B cell (primary cell): ENCODE data around the gene LRCH1. TPM values are rescaled to one million over a fixed set of nuclear protein-coding genes. Genes with fewer than 3 reads are reported as not detected.

Experiments
- ATAC-seq: fragments of 200-7000 bp; cut with Tn5 transposase; one replicate; pipeline ENCODE4 v1.10.0; 2021; ENCODE audit warnings: low read depth, mild to moderate bottlenecking, moderate number of reproducible peaks, moderate library complexity
- CTCF ChIA-PET: fragments of 350-600 bp; sonication (Branson Sonifier 250); formaldehyde crosslinking; loops from one replicate; lab custom pipeline; 2021; ENCODE audit warnings: antibody characterized with exemption, inconsistent platforms; lab: Charles Lee
- POLR2A ChIA-PET: fragments of 350-600 bp; sonication (Branson Sonifier 250); formaldehyde crosslinking; loops from one replicate; lab custom pipeline; 2021; ENCODE audit warnings: antibody characterized with exemption; lab: Charles Lee
- DNase-seq: peaks from one replicate; pipeline ENCODE4 v3.0.0; 2013
- H2AFZ ChIP-seq: 2 replicates; pipeline ENCODE4 v1.6.1; 2012; ENCODE audit warnings: mild to moderate bottlenecking, low read depth, low read length; ENCODE audit not compliant: insufficient read depth, poor library complexity, severe bottlenecking
- H3K27ac ChIP-seq, 2 donors: 1 replicate in 1 of 2; 2 replicates in 1 of 2; pipeline ENCODE4 v1.5.1; 2012 to 2013; ENCODE audit warnings: low read length in 2 of 2, mild to moderate bottlenecking in 2 of 2, moderate library complexity in 1 of 2
- H3K27me3 ChIP-seq, 4 experiments: fragments of 200-600 bp in 1 of 4; sonication (generic) in 1 of 4; replicated peaks in 1 of 4; 1 replicate in 2 of 4; 2 replicates in 2 of 4; pipeline versions ENCODE4 v1.6.1 to v1.7.0; 2013 to 2016; ENCODE audit warnings: low read length in 3 of 4, mild to moderate bottlenecking in 2 of 4, mixed read lengths in 1 of 4, moderate library complexity in 1 of 4; ENCODE audit not compliant: insufficient read depth in 4 of 4, control insufficient read depth in 3 of 4; ENCODE audit errors: control extremely low read depth in 1 of 4
- H3K36me3 ChIP-seq, 2 experiments: replicated peaks in 1 of 2; 1 replicate in 1 of 2; 2 replicates in 1 of 2; pipeline versions ENCODE4 v1.6.1 to v1.7.1; 2013; ENCODE audit warnings: low read length in 1 of 2; ENCODE audit not compliant: insufficient read depth in 2 of 2, control insufficient read depth in 1 of 2; ENCODE audit errors: control extremely low read depth in 1 of 2, extremely low read depth in 1 of 2
- H3K4me1 ChIP-seq, 2 donors: fragments of 200-600 bp in 1 of 2; sonication (generic) in 1 of 2; 1 replicate in 1 of 2; 2 replicates in 1 of 2; pipeline versions ENCODE4 v1.5.1 to v1.6.1; 2013 to 2017; ENCODE audit warnings: low read length in 2 of 2; ENCODE audit not compliant: control insufficient read depth in 2 of 2, insufficient read depth in 2 of 2
- H3K4me2 ChIP-seq: replicated peaks from 2 replicates; pipeline ENCODE3; 2012; ENCODE audit warnings: mild to moderate bottlenecking, low read depth, low read length; ENCODE audit not compliant: poor library complexity, severe bottlenecking
- H3K4me3 ChIP-seq, 5 experiments: fragments of 200-600 bp in 1 of 5; sonication (generic) in 1 of 5; 1 replicate in 3 of 5; 2 replicates in 2 of 5; pipeline versions ENCODE4 v1.5.1 to v1.7.0; 2011 to 2016; ENCODE audit warnings: low read length in 4 of 5, mild to moderate bottlenecking in 4 of 5, low read depth in 2 of 5, control low read depth in 1 of 5, moderate library complexity in 1 of 5; ENCODE audit not compliant: insufficient read depth in 1 of 5; ENCODE audit errors: control extremely low read depth in 1 of 5, extremely low read depth in 1 of 5
- H3K79me2 ChIP-seq: fragments of 200-600 bp; sonication (generic); one replicate; pipeline ENCODE4 v1.6.0; 2016; ENCODE audit warnings: low read length; ENCODE audit not compliant: control insufficient read depth, insufficient read depth
- H3K9ac ChIP-seq: fragments of 200-600 bp; sonication (generic); 2 replicates; pipeline ENCODE4 v1.6.1; 2017; ENCODE audit warnings: mild to moderate bottlenecking, low read length, moderate library complexity
- H3K9me3 ChIP-seq, 3 donors: one replicate each; pipeline versions ENCODE4 v1.6.1 to v1.7.1; 2013; ENCODE audit warnings: low read length in 2 of 3; ENCODE audit not compliant: control insufficient read depth in 2 of 3, insufficient read depth in 1 of 3; ENCODE audit errors: control extremely low read depth in 1 of 3
- H4K20me1 ChIP-seq: 2 replicates; pipeline ENCODE4 v1.6.0; 2012; ENCODE audit warnings: mild to moderate bottlenecking, low read length; ENCODE audit not compliant: insufficient read depth, control insufficient read depth, poor library complexity, severe bottlenecking
- H3K27ac Mint-ChIP-seq: one replicate; pipeline ENCODE4 v1.8.0; 2021; ENCODE audit warnings: mixed read lengths
- H3K27me3 Mint-ChIP-seq: one replicate; pipeline ENCODE4 v1.8.0; 2021; ENCODE audit warnings: mixed read lengths
- H3K4me1 Mint-ChIP-seq: one replicate; pipeline ENCODE4 v1.8.0; 2021; ENCODE audit warnings: mixed read lengths
- H3K4me3 Mint-ChIP-seq: one replicate; pipeline ENCODE4 v1.8.0; 2021; ENCODE audit warnings: mixed read lengths
- H3K9me3 Mint-ChIP-seq: one replicate; pipeline ENCODE4 v1.8.0; 2022; ENCODE audit warnings: mixed read lengths; ENCODE audit not compliant: insufficient read depth
- EZH2 ChIP-seq: IDR thresholded peaks from 2 replicates; pipeline ENCODE4 v1.6.1; 2012; ENCODE audit warnings: borderline replicate concordance, low read depth, mild to moderate bottlenecking, moderate library complexity, low read length; ENCODE audit not compliant: insufficient read depth, poor library complexity, severe bottlenecking
- whole genome bisulfite sequencing: methylation state at CpG from one replicate; pipeline ENCODE4 v1.1.5; 2013; ENCODE audit warnings: missing lambda C conversion rate; ENCODE audit not compliant: insufficient coverage; 5-methylcytosine and 5-hydroxymethylcytosine counted together
- intact Hi-C: fragments of 100-400 bp; cut with micrococcal nuclease; formaldehyde crosslinking; loops from one replicate; pipeline ENCODE4 v1.10.0; 2022
- polyA plus RNA-seq: library from polyadenylated mRNA; depleted of rRNA; stranded (reverse); fragments of >200 nt; gene quantifications from 2 replicates; pipeline ENCODE4 v1.2.3, GENCODE V29; 2012
- total RNA-seq, 2 donors: library from RNA; stranded (reverse); fragments of 120-200 nt in 1 of 2; gene quantifications; 1 replicate in 1 of 2; 2 replicates in 1 of 2; pipeline versions ENCODE4 v1.2.3 to v1.2.4, GENCODE V29; 2013 to 2022
- TF ChIP-seq, protein P1 (sequence below): fragments of 200-600 bp; IDR thresholded peaks from one replicate; pipeline ENCODE4 v1.8.0; 2022; ENCODE audit warnings: antibody characterized with exemption, mild to moderate bottlenecking

LRCH1 gene
- total and polyA plus RNA-seq, 2 donors (not counting 1 experiment from before 2014, with no cell fraction given), result 13.0 to 50.3 TPM

DNA sequence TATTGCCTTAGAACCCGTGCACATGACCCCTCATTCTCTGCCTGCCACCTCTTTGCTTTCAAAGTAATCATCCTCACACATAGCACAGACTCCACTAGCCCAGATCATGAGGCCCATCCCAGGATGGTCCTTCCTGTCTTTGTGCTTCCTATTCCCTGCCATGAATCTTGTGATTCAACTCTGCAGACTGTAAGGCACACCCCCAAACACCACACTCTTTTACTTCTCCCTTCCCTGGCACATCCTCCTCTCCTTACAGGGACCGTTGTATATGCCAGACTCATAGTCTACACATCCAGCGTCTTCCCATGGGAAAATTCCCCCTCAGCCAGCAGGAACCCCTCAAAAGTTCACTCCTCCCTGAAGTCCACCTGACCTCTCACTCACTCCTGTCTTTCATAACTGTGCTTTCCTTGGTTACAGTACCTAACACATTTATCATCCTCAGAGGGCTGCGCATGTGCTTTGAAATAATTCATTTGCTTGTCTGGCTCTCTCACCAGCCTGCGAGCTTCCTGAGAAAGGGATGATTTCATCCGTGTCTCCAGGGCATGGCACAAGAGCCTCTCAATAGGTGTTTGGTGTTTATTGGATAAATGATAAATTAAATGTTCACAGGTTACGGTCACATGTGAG is 26.8 kb upstream of the LRCH1 start:
- ChIA-PET CTCF (no interaction called here), POLR2A (no interaction called here)
- Histone ChIP-seq H3K27ac (no peak overlapping the region), H3K9me3 (peaks cover 0 to 3% (median 0%) of the 10 kb centered on the region in 3 donors), H3K4me3 (no peak overlapping the region), H3K4me2 (no peak overlapping the region), H2AFZ (no peak overlapping the region), H3K27me3 (no peaks in the 10 kb centered on the region), H3K4me1 (no peaks in the 10 kb centered on the region), H4K20me1 (no peaks in the 10 kb centered on the region), H3K36me3 (no peaks in the 10 kb centered on the region), H3K9ac (no peak overlapping the region), H3K79me2 (no peaks in the 10 kb centered on the region)
- intact Hi-C loops, result no loop called here
- H3K27ac Mint-ChIP-seq, result no peak overlapping the region
- no peaks in the 10 kb centered on the region for H3K4me1 Mint-ChIP-seq
- TF ChIP-seq, protein P1, sequence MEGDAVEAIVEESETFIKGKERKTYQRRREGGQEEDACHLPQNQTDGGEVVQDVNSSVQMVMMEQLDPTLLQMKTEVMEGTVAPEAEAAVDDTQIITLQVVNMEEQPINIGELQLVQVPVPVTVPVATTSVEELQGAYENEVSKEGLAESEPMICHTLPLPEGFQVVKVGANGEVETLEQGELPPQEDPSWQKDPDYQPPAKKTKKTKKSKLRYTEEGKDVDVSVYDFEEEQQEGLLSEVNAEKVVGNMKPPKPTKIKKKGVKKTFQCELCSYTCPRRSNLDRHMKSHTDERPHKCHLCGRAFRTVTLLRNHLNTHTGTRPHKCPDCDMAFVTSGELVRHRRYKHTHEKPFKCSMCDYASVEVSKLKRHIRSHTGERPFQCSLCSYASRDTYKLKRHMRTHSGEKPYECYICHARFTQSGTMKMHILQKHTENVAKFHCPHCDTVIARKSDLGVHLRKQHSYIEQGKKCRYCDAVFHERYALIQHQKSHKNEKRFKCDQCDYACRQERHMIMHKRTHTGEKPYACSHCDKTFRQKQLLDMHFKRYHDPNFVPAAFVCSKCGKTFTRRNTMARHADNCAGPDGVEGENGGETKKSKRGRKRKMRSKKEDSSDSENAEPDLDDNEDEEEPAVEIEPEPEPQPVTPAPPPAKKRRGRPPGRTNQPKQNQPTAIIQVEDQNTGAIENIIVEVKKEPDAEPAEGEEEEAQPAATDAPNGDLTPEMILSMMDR, result no peak
- peaks cover 10% of the 10 kb centered on the region for H3K27me3 Mint-ChIP-seq
- no peak overlapping the region for H3K4me3 Mint-ChIP-seq
- 70% methylated on average over 4 of the region's 7 CpGs for WGBS
- ATAC-seq (no peak), DNase-seq (no peak)
- peaks cover 4% of the 10 kb centered on the region for H3K9me3 Mint-ChIP-seq

DNA sequence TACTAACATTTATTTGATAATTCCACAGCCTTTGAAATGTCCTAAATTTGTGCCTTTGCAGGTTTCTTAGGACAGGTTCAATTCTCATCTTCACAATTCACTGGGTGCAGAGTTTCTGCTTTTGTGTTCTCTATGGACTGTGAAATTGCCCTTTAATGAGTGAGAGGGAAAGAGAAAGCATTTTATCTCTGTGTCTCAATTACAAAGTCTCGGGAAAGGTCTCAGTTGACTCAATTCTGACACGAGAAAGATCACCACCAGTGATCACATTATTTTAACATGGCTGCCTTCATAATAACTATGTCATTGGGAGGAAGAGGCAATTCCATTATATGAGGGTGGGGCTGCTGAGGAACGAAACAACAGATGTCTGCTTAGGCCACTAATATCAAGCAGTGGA is 26.2 kb upstream of the LRCH1 start:
- no CpG with 5 or more reads among the region's 3 CpGs for WGBS

More for the DNA sequence above, 26.2 kb upstream of the LRCH1 start:
- no peaks in the 10 kb centered on the region for H4K20me1 ChIP-seq
- Mint-ChIP-seq H3K27me3 (peaks cover 10% of the 10 kb centered on the region), H3K4me3 (no peak overlapping the region), H3K27ac (no peak overlapping the region), H3K9me3 (no peaks in the 10 kb centered on the region), H3K4me1 (no peaks in the 10 kb centered on the region)
- no peak overlapping the region for H3K27ac ChIP-seq
- TF ChIP-seq, protein P1, result no peak
- TF ChIP-seq EZH2, result no peak
- no peaks in the 10 kb centered on the region for H3K4me1 ChIP-seq
- H3K27me3 ChIP-seq, result no peaks in the 10 kb centered on the region
- H3K4me2 ChIP-seq, result no peak overlapping the region
- no peak overlapping the region for H2AFZ ChIP-seq
- no peak for ATAC-seq
- no peak for DNase-seq
- H3K9ac ChIP-seq, result no peak overlapping the region
- no peaks in the 10 kb centered on the region for H3K36me3 ChIP-seq
- no peaks in the 10 kb centered on the region for H3K9me3 ChIP-seq
- CTCF ChIA-PET, result no interaction called here
- intact Hi-C loops, result no loop called here
- no peaks in the 10 kb centered on the region for H3K79me2 ChIP-seq
- POLR2A ChIA-PET, result no interaction called here
- H3K4me3 ChIP-seq, result no peak overlapping the region
